Neural crest cell (in vitro differentiated cells): ENCODE data around the gene CFAP53. TPM values are rescaled to one million over a fixed set of nuclear protein-coding genes. Genes with fewer than 3 reads are reported as not detected.
A peak's percentile ranks its signal among the peaks of the same experiment; 100 is the strongest.
"Not testable (repeated sequence)": the region's sequence is repeated elsewhere in the genome, so short reads cannot be mapped to it uniquely, and the experiment has no call there.

Experiments used
- DNase-seq: peaks from one replicate; pipeline ENCODE4 v3.0.0; 2021; ENCODE audit warnings: low read depth, mixed read lengths, low spot score
- H3K27ac Mint-ChIP-seq: one replicate; pipeline ENCODE4 v1.8.0; 2021; ENCODE audit warnings: mild to moderate bottlenecking, mixed read lengths; ENCODE audit not compliant: unreplicated experiment
- H3K27me3 Mint-ChIP-seq: 2 replicates; pipeline ENCODE4 v1.8.0; 2021; ENCODE audit warnings: low read depth, mild to moderate bottlenecking, mixed read lengths
- H3K36me3 Mint-ChIP-seq: 2 replicates; pipeline ENCODE4 v1.8.0; 2021; ENCODE audit warnings: low read depth, mild to moderate bottlenecking, mixed read lengths
- H3K4me1 Mint-ChIP-seq: 2 replicates; pipeline ENCODE4 v1.8.0; 2021; ENCODE audit warnings: mixed read lengths
- H3K4me3 Mint-ChIP-seq: one replicate; pipeline ENCODE4 v1.8.0; 2021; ENCODE audit warnings: mild to moderate bottlenecking, mixed read lengths
- H3K9me3 Mint-ChIP-seq: 2 replicates; pipeline ENCODE4 v1.8.0; 2021; ENCODE audit warnings: mixed read lengths
- CTCF ChIP-seq: fragments of 200-600 bp; sonication (generic); conservative IDR thresholded peaks from 2 replicates; pipeline ENCODE4 v1.5.0; 2021; ENCODE audit warnings: antibody characterized with exemption, mild to moderate bottlenecking
- total RNA-seq: library from RNA; stranded (reverse); gene quantifications from 2 replicates; pipeline ENCODE4 v1.2.1, GENCODE V29; 2021

The CFAP53 gene
- total RNA-seq, 1 donor from 2014 or later: 0.54 TPM

GRCh38 chr18:50311650-50312049 lies 45.4 kb upstream of the CFAP53 start:
- Mint-ChIP-seq H3K4me3 (no peak overlapping the region), H3K9me3 (no peaks in the 10 kb centered on the region), H3K4me1 (peaks cover 6% of the 10 kb centered on the region), H3K27ac (no peak overlapping the region), H3K36me3 (no peaks in the 10 kb centered on the region), H3K27me3 (peaks cover 50% of the 10 kb centered on the region)
- TF ChIP-seq CTCF: no peak
- DNase-seq: no peak

- DNase-seq: no peak
- Mint-ChIP-seq H3K27me3 (peaks cover 57% of the 10 kb centered on the region), H3K36me3 (peaks cover 2% of the 10 kb centered on the region), H3K4me1 (peaks cover 6% of the 10 kb centered on the region), H3K4me3 (no peak overlapping the region), H3K27ac (no peak overlapping the region), H3K9me3 (peaks cover 3% of the 10 kb centered on the region)
- no peak for TF ChIP-seq CTCF
Observed at GRCh38 chr18:50310080-50310479, 43.8 kb upstream of the CFAP53 start.

GRCh38 chr18:50308851-50309250 lies 42.6 kb upstream of the CFAP53 start:
- H3K9me3 Mint-ChIP-seq, H3K4me1 Mint-ChIP-seq, H3K27ac Mint-ChIP-seq, H3K36me3 Mint-ChIP-seq, DNase-seq, H3K4me3 Mint-ChIP-seq: not testable (repeated sequence)
- peaks cover 55% of the 10 kb centered on the region for H3K27me3 Mint-ChIP-seq

DNA sequence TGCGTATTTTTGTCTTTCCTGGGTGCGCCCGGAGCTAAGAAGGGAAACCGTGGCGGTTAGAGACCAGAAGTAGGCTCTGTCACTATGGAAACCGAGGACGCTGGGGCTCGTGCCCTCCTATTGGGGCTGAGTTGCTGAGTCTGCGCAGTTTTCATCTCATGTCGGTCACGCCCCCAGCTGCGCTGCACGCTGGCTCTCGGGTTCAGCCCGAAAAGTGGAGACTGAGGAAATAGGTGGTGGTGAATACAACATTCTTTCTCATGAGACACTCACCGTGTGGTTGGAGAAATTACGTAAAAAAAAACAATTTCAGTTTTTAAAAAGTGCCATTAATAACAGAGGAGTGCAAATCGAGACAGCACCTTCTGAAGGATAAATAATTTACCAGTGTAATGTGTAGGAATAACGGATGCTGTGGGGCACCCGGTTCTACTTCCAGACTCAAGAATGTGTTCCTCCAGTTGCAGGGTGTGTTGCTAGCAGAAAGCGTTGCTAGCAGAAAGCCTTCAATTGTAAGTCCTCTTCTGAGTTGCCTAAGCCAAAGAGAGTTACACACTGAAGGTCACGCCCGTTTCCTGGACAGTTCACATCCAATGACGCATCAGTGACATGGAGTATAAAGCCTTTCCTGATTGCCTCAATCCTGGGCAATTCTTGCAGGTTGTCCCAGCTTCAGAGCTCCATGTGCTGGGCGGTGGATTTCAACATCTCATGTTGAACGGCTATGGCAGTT lies 41.6 kb upstream of the CFAP53 start:
- DNase-seq: peak; percentile 73
- peaks cover 2% of the 10 kb centered on the region for H3K36me3 Mint-ChIP-seq
- H3K4me1 Mint-ChIP-seq: peaks cover 6% of the 10 kb centered on the region
- peaks cover 4% of the 10 kb centered on the region for H3K9me3 Mint-ChIP-seq
- H3K4me3 Mint-ChIP-seq: peak overlapping the region; percentile 93
- H3K27ac Mint-ChIP-seq: no peak overlapping the region
- peaks cover 59% of the 10 kb centered on the region for H3K27me3 Mint-ChIP-seq
- no peak for TF ChIP-seq CTCF

- Mint-ChIP-seq H3K4me3 (peak overlapping the region; percentile 93), H3K27ac (no peak overlapping the region), H3K9me3 (peaks cover 4% of the 10 kb centered on the region), H3K4me1 (peaks cover 6% of the 10 kb centered on the region), H3K27me3 (peaks cover 61% of the 10 kb centered on the region), H3K36me3 (peaks cover 2% of the 10 kb centered on the region)
- DNase-seq: no peak
- no peak for TF ChIP-seq CTCF
Observed at GRCh38 chr18:50307400-50307737, 41.1 kb upstream of the CFAP53 start.

DNA sequence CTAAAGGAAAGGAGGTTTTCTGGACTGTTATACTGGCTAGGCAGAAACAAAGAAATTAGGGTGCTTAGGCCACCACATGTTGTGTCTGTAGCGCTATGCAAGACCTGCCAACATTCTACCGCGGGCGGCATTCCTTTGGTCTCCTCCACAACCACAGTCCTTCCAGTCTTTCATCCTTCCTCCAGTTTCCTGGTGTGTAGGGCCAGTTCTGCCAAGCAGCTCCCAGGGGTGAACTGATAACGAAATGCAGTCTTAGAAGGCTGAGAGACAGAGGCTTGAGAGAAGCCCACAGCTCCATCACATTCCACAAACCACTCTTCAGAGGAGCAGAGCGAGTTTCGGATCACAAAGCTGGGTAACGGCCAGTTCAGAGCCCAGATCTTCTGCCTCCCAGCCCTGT lies 40.6 kb upstream of the CFAP53 start:
- no peak for DNase-seq
- Mint-ChIP-seq H3K27ac (no peak overlapping the region), H3K9me3 (peaks cover 4% of the 10 kb centered on the region), H3K4me3 (peak overlapping the region; percentile 93), H3K36me3 (peaks cover 2% of the 10 kb centered on the region), H3K4me1 (peaks cover 6% of the 10 kb centered on the region), H3K27me3 (peaks cover 63% of the 10 kb centered on the region)
- TF ChIP-seq CTCF: no peak
